Activated B cell treated with CpG ODN at 0.5 μM for 24 hours (primary cell): Measurements from ENCODE around the gene MEGF10. TPM values are rescaled to one million over a fixed set of nuclear protein-coding genes. Genes with fewer than 3 reads are reported as not detected.

ENCODE experiments used
- ATAC-seq: fragments of 200-7000 bp; cut with Tn5 transposase; one replicate; pipeline ENCODE4 v1.10.0; 2021; ENCODE audit warnings: low read depth, mild to moderate bottlenecking, moderate library complexity
- CTCF ChIA-PET: fragments of 350-600 bp; sonication (Branson Sonifier 250); formaldehyde crosslinking; loops from one replicate; lab custom pipeline; 2021; ENCODE audit warnings: antibody characterized with exemption; lab: Charles Lee
- POLR2A ChIA-PET: fragments of 350-600 bp; sonication (Branson Sonifier 250); formaldehyde crosslinking; loops from one replicate; lab custom pipeline; 2021; ENCODE audit warnings: antibody characterized with exemption; lab: Charles Lee
- DNase-seq: peaks from one replicate; pipeline ENCODE4 v3.0.0; 2022
- H3K27ac Mint-ChIP-seq: one replicate; pipeline ENCODE4 v1.8.0; 2020; ENCODE audit warnings: mixed read lengths
- H3K27me3 Mint-ChIP-seq: one replicate; pipeline ENCODE4 v1.8.0; 2021; ENCODE audit warnings: mixed read lengths
- H3K36me3 Mint-ChIP-seq: one replicate; pipeline ENCODE4 v1.8.0; 2021; ENCODE audit warnings: low read depth, mixed read lengths
- H3K4me1 Mint-ChIP-seq: one replicate; pipeline ENCODE4 v1.8.0; 2021; ENCODE audit warnings: mixed read lengths
- H3K4me3 Mint-ChIP-seq: one replicate; pipeline ENCODE4 v1.8.0; 2020; ENCODE audit warnings: mild to moderate bottlenecking, mixed read lengths
- H3K9me3 Mint-ChIP-seq: one replicate; pipeline ENCODE4 v1.8.0; 2020; ENCODE audit warnings: mixed read lengths
- CTCF ChIP-seq: fragments of 200-600 bp; IDR thresholded peaks from one replicate; pipeline ENCODE4 v1.8.0; 2022; ENCODE audit warnings: antibody characterized with exemption, mild to moderate bottlenecking
- intact Hi-C: fragments of 100-400 bp; cut with micrococcal nuclease; formaldehyde crosslinking; loops from one replicate; pipeline ENCODE4 v1.15.1; 2024
- total RNA-seq: library from RNA; stranded (reverse); gene quantifications from 2 replicates; pipeline ENCODE4 v1.2.3, GENCODE V29; 2022

MEGF10 gene
- total RNA-seq, 1 donor from 2014 or later, result not detected

GRCh38 chr5:127386557-127386956 lies 96.0 kb downstream of the MEGF10 start:
- intact Hi-C loops, result no loop called here

GRCh38 chr5:127389601-127390000 lies 99.0 kb downstream of the MEGF10 start:
- no peak for DNase-seq
- ATAC-seq, result no peak
- Mint-ChIP-seq H3K9me3 (no peaks in the 10 kb centered on the region), H3K4me1 (no peaks in the 10 kb centered on the region), H3K27me3 (peaks cover 3% of the 10 kb centered on the region), H3K4me3 (no peak overlapping the region), H3K36me3 (no peaks in the 10 kb centered on the region), H3K27ac (no peak overlapping the region)
- intact Hi-C loops, result no loop called here
- no peak for TF ChIP-seq CTCF
- ChIA-PET CTCF (no interaction called here), POLR2A (no interaction called here)

More at GRCh38 chr5:127386557-127386956, 96.0 kb downstream of the MEGF10 start:
- Mint-ChIP-seq H3K27me3 (peaks cover 3% of the 10 kb centered on the region), H3K36me3 (no peaks in the 10 kb centered on the region), H3K4me3 (no peak overlapping the region), H3K27ac (no peak overlapping the region), H3K4me1 (no peaks in the 10 kb centered on the region), H3K9me3 (no peaks in the 10 kb centered on the region)
- ChIA-PET POLR2A (no interaction called here), CTCF (no interaction called here)
- ATAC-seq, result no peak
- TF ChIP-seq CTCF, result no peak
- no peak for DNase-seq

- no peak overlapping the region for H3K27ac Mint-ChIP-seq
- intact Hi-C loops, result no loop called here
- H3K4me3 Mint-ChIP-seq, result no peak overlapping the region
- no peak for ATAC-seq
- ChIA-PET CTCF (no interaction called here), POLR2A (no interaction called here)
- DNase-seq, result no peak
- no peaks in the 10 kb centered on the region for H3K9me3 Mint-ChIP-seq
- TF ChIP-seq CTCF, result no peak
- H3K4me1 Mint-ChIP-seq, result no peaks in the 10 kb centered on the region
- no peaks in the 10 kb centered on the region for H3K36me3 Mint-ChIP-seq
- peaks cover 8% of the 10 kb centered on the region for H3K27me3 Mint-ChIP-seq
Measured at GRCh38 chr5:127392762-127393161, 102.2 kb downstream of the MEGF10 start.

GRCh38 chr5:127396490-127397155 lies 106.0 kb downstream of the MEGF10 start:
- Mint-ChIP-seq H3K27me3 (peaks cover 11% of the 10 kb centered on the region), H3K36me3 (no peaks in the 10 kb centered on the region), H3K9me3 (no peaks in the 10 kb centered on the region), H3K4me1 (no peaks in the 10 kb centered on the region), H3K4me3 (no peak overlapping the region), H3K27ac (no peak overlapping the region)
- DNase-seq (no peak), ATAC-seq (no peak)
- ChIA-PET CTCF (no interaction called here), POLR2A (no interaction called here)
- TF ChIP-seq CTCF, result no peak
- intact Hi-C loops, result no loop called here

- intact Hi-C loops, result no loop called here
- Mint-ChIP-seq H3K9me3 (no peaks in the 10 kb centered on the region), H3K4me1 (no peaks in the 10 kb centered on the region), H3K27ac (no peak overlapping the region), H3K27me3 (peaks cover 12% of the 10 kb centered on the region), H3K4me3 (no peak overlapping the region), H3K36me3 (no peaks in the 10 kb centered on the region)
- ChIA-PET POLR2A (no interaction called here), CTCF (no interaction called here)
- TF ChIP-seq CTCF, result no peak
- ATAC-seq, result no peak
- DNase-seq, result no peak
Measured at GRCh38 chr5:127398508-127398907, 107.9 kb downstream of the MEGF10 start.
